Ishikawa (cell line): ENCODE measurements around the gene ALAD.

ENCODE experiments used
- CEBPB ChIP-seq: IDR thresholded peaks from 2 replicates; pipeline ENCODE4 v1.6.1; 2012
- CREB1 ChIP-seq: IDR thresholded peaks from 2 replicates; pipeline ENCODE4 v1.6.1; 2012; ENCODE audit warnings: low read depth
- EGR1 ChIP-seq: IDR thresholded peaks from 2 replicates; pipeline ENCODE4 v1.6.1; 2012
- EP300 ChIP-seq: IDR thresholded peaks from 2 replicates; pipeline ENCODE4 v1.6.1; 2012; ENCODE audit warnings: borderline replicate concordance
- FOXM1 ChIP-seq: IDR thresholded peaks from 2 replicates; pipeline ENCODE4 v1.6.1; 2012; ENCODE audit warnings: low read depth, borderline replicate concordance
- MAX ChIP-seq: IDR thresholded peaks from 2 replicates; pipeline ENCODE4 v1.6.1; 2012
- REST ChIP-seq: IDR thresholded peaks from 2 replicates; pipeline ENCODE4 v1.6.1; 2012; ENCODE audit warnings: low read depth, mild to moderate bottlenecking
- TAF1 ChIP-seq: IDR thresholded peaks from 2 replicates; pipeline ENCODE4 v1.6.1; 2012; ENCODE audit warnings: low read depth, mild to moderate bottlenecking
- TCF12 ChIP-seq: IDR thresholded peaks from 2 replicates; pipeline ENCODE4 v1.6.1; 2012; ENCODE audit warnings: low read depth
- USF1 ChIP-seq: IDR thresholded peaks from 2 replicates; pipeline ENCODE4 v1.6.1; 2012
- YY1 ChIP-seq: IDR thresholded peaks from 2 replicates; pipeline ENCODE4 v1.6.1; 2012; ENCODE audit warnings: low read depth
- ZBTB7A ChIP-seq: IDR thresholded peaks from 2 replicates; pipeline ENCODE4 v1.6.1; 2012; ENCODE audit warnings: low read depth

GRCh38 chr9:113425072-113425471 lies 24.0 kb upstream of the ALAD start:
- TF ChIP-seq CREB1 (no peak), YY1 (no peak), USF1 (no peak), FOXM1 (no peak), MAX (no peak), TAF1 (no peak), TCF12 (no peak), ZBTB7A (no peak), REST (no peak), EP300 (no peak), EGR1 (no peak), CEBPB (no peak)
